IPS DF 19.7 (cell line): ENCODE measurements around the gene ERN2.
"Not testable (repeated sequence)": the region's sequence is repeated elsewhere in the genome, so short reads cannot be mapped to it uniquely, and the experiment has no call there.

Source experiments
- DNase-seq: peaks from one replicate; pipeline ENCODE4 v3.0.0-alpha.2; 2013; ENCODE audit warnings: low read depth, low spot score

ERN2 gene

GRCh38 chr16:23712976-23713375 lies at the start of gene ERN2:
Gene ERN2 (minus strand): TSS chr16:23713222. CDS start chr16:23713187, 35 bp downstream.
- DNase-seq = no peak

- no peak for DNase-seq
Observed at GRCh38 chr16:23757937-23758619, 45.1 kb upstream of the ERN2 start.

GRCh38 chr16:23757116-23757515 lies 44.1 kb upstream of the ERN2 start:
- no peak for DNase-seq

GRCh38 chr16:23755484-23755809 lies 42.4 kb upstream of the ERN2 start:
- DNase-seq = no peak

- DNase-seq = no peak
Observed at GRCh38 chr16:23754594-23755483, 41.8 kb upstream of the ERN2 start, which contains the start of gene CHP2. Gene CHP2 (plus strand): TSS chr16:23755026. CDS start chr16:23755050, 24 bp downstream.

- DNase-seq = no peak
Observed at GRCh38 chr16:23753908-23754593, 41.0 kb upstream of the ERN2 start.

- DNase-seq = not testable (repeated sequence)
Observed at GRCh38 chr16:23751053-23751452, 38.0 kb upstream of the ERN2 start.

GRCh38 chr16:23748630-23749029 lies 35.6 kb upstream of the ERN2 start:
- DNase-seq = no peak

- DNase-seq = no peak
Observed at GRCh38 chr16:23745263-23745662, 32.2 kb upstream of the ERN2 start.

- peak; percentile 12 for DNase-seq
Observed at GRCh38 chr16:23742766-23743165, 29.7 kb upstream of the ERN2 start.

- DNase-seq = no peak
Observed at GRCh38 chr16:23741675-23742303, 28.8 kb upstream of the ERN2 start.

GRCh38 chr16:23739516-23739915 lies 26.5 kb upstream of the ERN2 start:
- no peak for DNase-seq

GRCh38 chr16:23737423-23738028 lies 24.5 kb upstream of the ERN2 start:
- not testable (repeated sequence) for DNase-seq

- DNase-seq = no peak
Observed at GRCh38 chr16:23734176-23734893, 21.3 kb upstream of the ERN2 start.

- DNase-seq = peak; percentile 54
Observed at GRCh38 chr16:23729503-23730424, 16.7 kb upstream of the ERN2 start.

- DNase-seq = no peak
Observed at GRCh38 chr16:23728112-23728477, 15.1 kb upstream of the ERN2 start.

- no peak for DNase-seq
Observed at GRCh38 chr16:23726710-23727109, 13.7 kb upstream of the ERN2 start.

- no peak for DNase-seq
Observed at GRCh38 chr16:23724785-23725131, 11.7 kb upstream of the ERN2 start.

- DNase-seq = no peak
Observed at GRCh38 chr16:23724096-23724784, 11.2 kb upstream of the ERN2 start.
